ENCODE measurements around the gene ZIC1.

Gene ZIC1

DNA sequence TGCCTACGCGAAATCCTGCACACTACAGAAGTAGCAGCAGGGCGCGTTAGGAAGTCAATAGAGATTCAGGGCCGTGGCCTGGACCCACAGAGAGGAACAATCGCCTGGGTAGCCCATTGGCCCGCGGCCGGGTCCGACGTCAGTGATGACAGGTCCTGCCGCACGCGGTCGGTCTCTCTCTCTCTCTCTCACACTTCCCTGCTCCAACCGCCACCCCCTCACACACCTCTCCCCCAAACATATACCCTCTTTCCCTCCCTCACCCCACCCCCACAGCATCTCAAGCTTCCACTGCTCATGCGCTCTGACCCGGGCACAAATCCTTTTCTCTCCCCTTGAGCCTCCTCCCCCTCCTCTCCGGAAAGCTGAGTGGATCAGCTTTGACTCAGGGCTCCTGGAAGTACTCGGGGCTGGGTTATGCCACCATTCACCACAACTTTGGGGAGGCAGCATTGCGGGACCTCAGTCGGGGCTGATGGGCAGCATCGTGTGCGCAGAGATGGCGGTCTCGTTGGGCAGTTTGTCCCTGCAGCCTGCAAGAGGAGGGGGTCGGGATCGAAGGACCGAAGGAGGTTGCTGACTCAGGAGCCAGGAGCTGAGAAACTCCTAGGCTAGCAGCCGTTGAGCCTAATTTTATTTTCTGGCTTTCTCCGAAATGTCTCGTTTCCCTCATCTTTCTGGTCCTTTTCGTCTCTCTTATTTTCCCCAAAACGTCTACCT, 11.8 kb upstream of the ZIC1 start:
- DNase-seq, result no peak

DNA sequence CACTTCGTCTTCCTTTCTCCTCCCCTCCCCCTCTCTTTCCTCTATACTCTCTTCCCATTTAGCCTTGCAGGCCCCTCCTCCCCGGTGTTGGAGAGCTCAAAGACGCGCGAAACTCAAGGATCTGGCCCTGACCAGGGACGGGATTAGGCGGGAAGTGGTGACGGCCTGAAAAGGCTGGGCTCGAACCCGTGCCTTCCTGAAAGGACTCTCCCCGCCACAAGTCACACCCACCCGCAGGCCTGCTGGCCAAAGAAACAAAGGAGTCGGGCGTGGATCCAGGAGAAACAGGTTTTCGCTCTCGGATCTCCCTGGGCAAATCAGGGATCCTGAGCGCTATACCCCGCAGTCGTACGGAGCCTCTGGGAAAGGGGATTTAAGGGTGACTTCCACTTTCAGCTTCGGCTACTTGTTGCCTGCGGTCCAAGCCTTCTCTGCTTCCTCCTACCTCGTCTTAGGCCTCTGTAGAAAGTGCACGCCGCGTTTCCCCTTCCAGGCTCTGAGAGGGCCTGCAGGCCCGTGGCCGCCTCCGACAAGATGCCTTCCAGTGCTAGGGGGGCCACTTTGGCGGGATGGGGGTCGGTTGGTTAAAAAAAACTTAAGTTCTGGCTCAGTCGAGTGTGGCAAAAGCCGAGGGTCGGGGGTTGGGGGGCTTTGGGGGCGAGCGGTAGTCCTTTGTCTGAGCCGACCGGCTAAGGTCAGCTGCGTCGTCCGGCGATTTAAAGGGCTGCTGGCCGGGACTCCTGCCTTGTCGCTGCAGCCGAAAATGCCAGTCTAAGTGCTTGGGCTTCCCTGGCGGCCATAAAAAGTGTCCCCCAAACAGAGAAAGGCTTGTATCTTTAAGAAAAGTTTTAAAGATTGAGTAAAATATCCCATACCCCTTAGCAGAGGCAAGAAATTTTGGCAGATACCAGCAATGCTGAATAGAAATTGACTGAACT, 11.0 kb upstream of the ZIC1 start:
- no peak for DNase-seq

DNA sequence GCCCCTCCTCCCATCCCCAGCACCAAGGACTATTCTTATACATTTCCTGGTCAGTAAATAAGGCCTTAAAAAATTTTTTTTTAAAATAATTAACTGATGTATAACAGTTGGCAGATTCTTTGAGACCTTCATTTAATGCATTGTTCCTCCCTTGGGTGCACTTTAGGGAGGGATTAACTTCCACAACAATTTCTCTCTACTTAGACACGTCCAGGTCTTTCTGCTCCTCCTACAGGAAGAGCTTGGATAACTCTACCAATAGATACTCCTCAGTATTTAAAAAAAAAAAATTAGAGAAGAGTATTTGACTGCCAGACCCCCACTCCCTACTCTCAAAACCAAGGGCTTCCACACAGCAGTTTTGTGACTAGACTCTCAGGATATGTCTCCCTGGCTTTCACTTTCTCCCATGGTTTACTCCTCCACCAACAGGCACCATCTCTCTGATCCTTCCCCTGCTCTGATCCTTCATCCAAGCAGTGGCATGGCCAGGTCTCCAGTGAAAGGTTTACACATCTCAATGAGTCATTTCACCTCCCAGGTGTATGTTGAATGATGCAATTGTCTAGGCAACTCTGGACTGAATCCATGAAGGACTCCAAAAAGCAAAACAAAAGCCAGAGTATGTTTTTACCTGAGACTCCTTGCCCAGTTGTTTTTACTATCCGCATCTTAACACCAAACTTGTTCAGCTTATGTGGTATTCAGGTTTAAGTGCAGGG, 10.2 kb upstream of the ZIC1 start:
- DNase-seq, result no peak

- no peak for DNase-seq
Measured at GRCh38 chr3:147400111-147400510, 9.1 kb upstream of the ZIC1 start.

GRCh38 chr3:147400999-147401398, 8.2 kb upstream of the ZIC1 start:
- no peak for DNase-seq

- no peak for DNase-seq
Measured at GRCh38 chr3:147401421-147401820, 7.7 kb upstream of the ZIC1 start.

- DNase-seq, result no peak
Measured at GRCh38 chr3:147402159-147402558, 7.0 kb upstream of the ZIC1 start.

- DNase-seq, result no peak
Measured at GRCh38 chr3:147403511-147403910, 5.7 kb upstream of the ZIC1 start.

GRCh38 chr3:147404000-147404799, 5.0 kb upstream of the ZIC1 start:
- no peak for DNase-seq

DNA sequence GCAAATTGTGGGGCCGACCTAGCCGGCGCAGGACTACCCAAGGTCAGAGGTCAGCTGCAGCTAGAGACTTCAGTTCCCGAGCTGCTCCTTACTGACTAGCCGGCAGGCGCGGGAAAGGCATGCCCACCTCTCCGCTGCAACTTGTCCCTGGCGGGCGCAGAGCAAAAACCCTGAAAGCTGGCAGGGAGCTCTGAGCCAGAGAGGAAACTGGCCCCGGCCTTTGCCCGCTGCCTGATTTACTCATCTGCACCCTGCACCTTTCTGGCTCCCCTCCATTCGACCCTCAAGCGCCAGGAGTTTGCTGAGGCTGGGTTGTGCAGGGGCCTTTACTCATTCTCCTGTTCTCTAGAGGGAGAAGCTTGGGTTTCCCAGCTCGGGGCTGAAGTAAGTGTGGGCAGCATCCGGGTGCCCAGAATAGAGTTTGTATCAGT, 4.3 kb upstream of the ZIC1 start:
- DNase-seq, result no peak

- no peak for DNase-seq
Measured at GRCh38 chr3:147405231-147406027, 3.7 kb upstream of the ZIC1 start.

GRCh38 chr3:147406028-147406931, 2.9 kb upstream of the ZIC1 start, which contains the start of gene ZIC4:
ZIC4 (minus strand) TSS chr3:147406543; CDS start chr3:147402797, 3,746 bp downstream.
- no peak for DNase-seq

GRCh38 chr3:147407114-147407497, 2.1 kb upstream of the ZIC1 start:
- DNase-seq, result no peak

- no peak for DNase-seq
Measured at GRCh38 chr3:147407498-147408187, 1.5 kb upstream of the ZIC1 start.

GRCh38 chr3:147408188-147409100, 721 bp upstream of the ZIC1 start:
- DNase-seq, result no peak

- DNase-seq, result no peak
Measured at GRCh38 chr3:147410116-147410525, 956 bp downstream of the ZIC1 start.

DNA sequence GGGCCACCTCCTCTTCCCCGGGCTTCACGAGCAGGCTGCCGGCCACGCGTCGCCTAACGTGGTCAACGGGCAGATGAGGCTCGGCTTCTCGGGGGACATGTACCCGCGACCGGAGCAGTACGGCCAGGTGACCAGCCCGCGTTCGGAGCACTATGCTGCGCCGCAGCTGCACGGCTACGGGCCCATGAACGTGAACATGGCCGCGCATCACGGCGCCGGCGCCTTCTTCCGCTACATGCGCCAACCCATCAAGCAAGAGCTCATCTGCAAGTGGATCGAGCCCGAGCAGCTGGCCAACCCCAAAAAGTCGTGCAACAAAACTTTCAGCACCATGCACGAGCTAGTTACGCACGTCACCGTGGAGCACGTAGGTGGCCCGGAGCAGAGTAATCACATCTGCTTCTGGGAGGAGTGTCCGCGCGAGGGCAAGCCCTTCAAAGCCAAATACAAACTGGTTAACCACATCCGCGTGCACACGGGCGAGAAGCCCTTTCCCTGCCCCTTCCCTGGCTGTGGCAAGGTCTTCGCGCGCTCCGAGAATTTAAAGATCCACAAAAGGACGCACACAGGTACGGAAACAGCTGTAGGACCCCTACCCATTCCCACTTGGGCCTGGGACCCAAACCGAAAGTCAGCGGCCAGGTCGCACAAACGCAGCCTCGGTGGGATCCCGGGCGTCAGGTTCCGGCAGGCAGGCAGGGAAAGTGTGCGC, 1.5 kb downstream of the ZIC1 start:
- DNase-seq, result no peak

- DNase-seq, result no peak
Measured at GRCh38 chr3:147411238-147411814, 2.2 kb downstream of the ZIC1 start.
